Measurements from ENCODE around the gene TERC. TPM values are rescaled to one million over a fixed set of nuclear protein-coding genes. Genes with fewer than 3 reads are reported as not detected.

Gene TERC
- total and polyA plus RNA-seq, 10 of the 15 experiments (the other 5 are each of a cell fraction or from before 2014, with no cell fraction given): 0.43 to 125 (median 6.2) TPM; not detected in 4

DNA sequence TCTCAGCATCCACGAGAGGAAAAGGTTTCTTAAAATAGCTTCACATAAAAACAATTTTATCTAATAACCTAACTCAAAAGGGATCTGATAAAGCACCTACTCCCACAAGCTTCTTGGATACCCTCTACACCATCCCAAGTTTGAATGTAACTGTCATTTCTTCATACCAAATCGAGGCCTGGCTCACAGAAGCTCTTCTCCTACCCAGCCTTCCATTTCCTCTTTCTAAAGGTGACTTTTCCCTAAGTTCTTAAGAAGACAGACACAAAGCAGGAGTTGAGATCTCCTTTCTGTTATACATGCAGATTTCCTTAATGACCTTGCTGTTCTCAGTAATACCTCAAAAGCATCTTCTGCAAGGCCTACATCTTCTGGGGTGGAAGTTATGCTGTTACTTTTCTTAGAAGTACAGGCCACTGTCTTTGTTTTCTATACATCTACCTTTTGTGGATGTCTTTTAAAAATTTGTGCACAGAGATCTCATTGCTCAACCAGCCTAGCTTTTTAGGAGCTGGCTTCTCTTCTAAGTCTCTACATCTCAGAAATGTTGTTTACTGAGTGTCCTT, 44.5 kb upstream of the TERC start (continued):
- TF ChIP-seq YY1 (IDR thresholded peaks at IDR 0.05; ENCODE audit: low read depth, low read length) (no peak), CHD1 (IDR thresholded peaks at IDR 0.05; ENCODE audit: low read depth, low read length) (no peak), CBX3 (IDR thresholded peaks at IDR 0.05; ENCODE audit: borderline replicate concordance, low read depth) (no peak)
- TF ChIP-seq, protein P1, sequence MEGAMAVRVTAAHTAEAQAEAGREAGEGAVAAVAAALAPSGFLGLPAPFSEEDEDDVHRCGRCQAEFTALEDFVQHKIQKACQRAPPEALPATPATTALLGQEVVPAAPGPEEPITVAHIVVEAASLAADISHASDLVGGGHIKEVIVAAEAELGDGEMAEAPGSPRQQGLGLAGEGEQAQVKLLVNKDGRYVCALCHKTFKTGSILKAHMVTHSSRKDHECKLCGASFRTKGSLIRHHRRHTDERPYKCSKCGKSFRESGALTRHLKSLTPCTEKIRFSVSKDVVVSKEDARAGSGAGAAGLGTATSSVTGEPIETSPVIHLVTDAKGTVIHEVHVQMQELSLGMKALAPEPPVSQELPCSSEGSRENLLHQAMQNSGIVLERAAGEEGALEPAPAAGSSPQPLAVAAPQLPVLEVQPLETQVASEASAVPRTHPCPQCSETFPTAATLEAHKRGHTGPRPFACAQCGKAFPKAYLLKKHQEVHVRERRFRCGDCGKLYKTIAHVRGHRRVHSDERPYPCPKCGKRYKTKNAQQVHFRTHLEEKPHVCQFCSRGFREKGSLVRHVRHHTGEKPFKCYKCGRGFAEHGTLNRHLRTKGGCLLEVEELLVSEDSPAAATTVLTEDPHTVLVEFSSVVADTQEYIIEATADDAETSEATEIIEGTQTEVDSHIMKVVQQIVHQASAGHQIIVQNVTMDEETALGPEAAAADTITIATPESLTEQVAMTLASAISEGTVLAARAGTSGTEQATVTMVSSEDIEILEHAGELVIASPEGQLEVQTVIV (IDR thresholded peaks at IDR 0.05; ENCODE audit: borderline replicate concordance, partially characterized antibody): no peak

GRCh38 chr3:169804681-169805080, 39.8 kb upstream of the TERC start:
- no peaks in the 10 kb centered on the region for H3K9me3 ChIP-seq (replicated peaks; ENCODE audit: control insufficient read depth, insufficient read depth, low read length)
- no peak overlapping the region for H3K27ac ChIP-seq (ENCODE audit: control insufficient read depth, insufficient read depth)
- no peaks in the 10 kb centered on the region for H4K20me1 ChIP-seq (ENCODE audit: control insufficient read depth, insufficient read depth)
- ChIA-PET CTCF (no interaction called here), RAD21 (ENCODE audit: unreplicated experiment) (no interaction called here), POLR2A (interaction anchor here (0.5 kb wide), 1 partner anchor 28 kb away, joined by 4 read pairs; no protein-coding TSS in a partner anchor), SMC1A (ENCODE audit: uncharacterized antibody, unreplicated experiment) (no interaction called here)
- H3K79me2 ChIP-seq (ENCODE audit: control insufficient read depth, insufficient read depth, low read length): no peaks in the 10 kb centered on the region
- no peak overlapping the region for H3K4me3 ChIP-seq
- intact Hi-C loops (cut with micrococcal nuclease; ENCODE audit: unreplicated experiment): no loop called here
- FAIRE-seq: no peak
- H3K4me2 ChIP-seq (ENCODE audit: control insufficient read depth, insufficient read depth): no peak overlapping the region
- BruUV-seq (replicated peaks): no TSS peak
- in situ Hi-C loops (cut with MboI): no loop called here
- DNase-seq (ENCODE audit: low read depth, low spot score): no peak
- no peak overlapping the region for H2AFZ ChIP-seq (ENCODE audit: control insufficient read depth, low read depth, low read length)
- H3K4me1 ChIP-seq (ENCODE audit: control insufficient read depth, insufficient read depth, low read length): no peaks in the 10 kb centered on the region
- no peak for ATAC-seq
- 97% methylated on average over 3 of the region's 3 CpGs for WGBS (ENCODE audit: insufficient coverage, insufficient replicate concordance, low lambda C conversion rate, missing lambda C conversion rate)
- no peak overlapping the region for H3K9ac ChIP-seq (ENCODE audit: control insufficient read depth, insufficient read depth, low read length)
- peaks cover 0 to 4% of the 10 kb centered on the region in 2 experiments; a peak in 1 of 4 replicates for H3K36me3 ChIP-seq (ENCODE audit: control insufficient read depth in 2 of 2, insufficient read depth in 2 of 2, low read length in 1 of 2)
- no peaks in the 10 kb centered on the region for H3K27me3 ChIP-seq (replicated peaks in 1 of 2; ENCODE audit: control insufficient read depth in 2 of 2, insufficient read depth in 2 of 2, low read length in 1 of 2)
- TF ChIP-seq PRDM15 (CRISPR knock-in tag; IDR thresholded peaks at IDR 0.05): no peak

All from GM12878 (cell line).